ENCODE results near the gene PYROXD2.

The PYROXD2 gene

GRCh38 chr10:98377001-98377400, 38.0 kb downstream of the PYROXD2 start:
- no peak overlapping the region for H3K27ac Mint-ChIP-seq
- H3K27me3 Mint-ChIP-seq = peaks cover 4% of the 10 kb centered on the region
- H3K4me3 Mint-ChIP-seq = no peak overlapping the region
- H3K36me3 Mint-ChIP-seq (ENCODE audit: low read depth) = peaks cover 5% of the 10 kb centered on the region
- H3K4me1 Mint-ChIP-seq (ENCODE audit: low read depth) = no peaks in the 10 kb centered on the region
- no peaks in the 10 kb centered on the region for H3K9me3 Mint-ChIP-seq

- Mint-ChIP-seq H3K36me3 (ENCODE audit: low read depth) (peaks cover 5% of the 10 kb centered on the region), H3K27me3 (peaks cover 4% of the 10 kb centered on the region), H3K4me1 (ENCODE audit: low read depth) (no peaks in the 10 kb centered on the region), H3K27ac (no peak overlapping the region), H3K4me3 (no peak overlapping the region), H3K9me3 (no peaks in the 10 kb centered on the region)
Measured at GRCh38 chr10:98376485-98376884, 38.5 kb downstream of the PYROXD2 start.

- Mint-ChIP-seq H3K27me3 (peaks cover 4% of the 10 kb centered on the region), H3K4me3 (no peak overlapping the region), H3K9me3 (no peaks in the 10 kb centered on the region), H3K27ac (no peak overlapping the region), H3K4me1 (ENCODE audit: low read depth) (no peaks in the 10 kb centered on the region), H3K36me3 (ENCODE audit: low read depth) (peaks cover 5% of the 10 kb centered on the region)
Measured at GRCh38 chr10:98374217-98374985, 40.6 kb downstream of the PYROXD2 start.

DNA sequence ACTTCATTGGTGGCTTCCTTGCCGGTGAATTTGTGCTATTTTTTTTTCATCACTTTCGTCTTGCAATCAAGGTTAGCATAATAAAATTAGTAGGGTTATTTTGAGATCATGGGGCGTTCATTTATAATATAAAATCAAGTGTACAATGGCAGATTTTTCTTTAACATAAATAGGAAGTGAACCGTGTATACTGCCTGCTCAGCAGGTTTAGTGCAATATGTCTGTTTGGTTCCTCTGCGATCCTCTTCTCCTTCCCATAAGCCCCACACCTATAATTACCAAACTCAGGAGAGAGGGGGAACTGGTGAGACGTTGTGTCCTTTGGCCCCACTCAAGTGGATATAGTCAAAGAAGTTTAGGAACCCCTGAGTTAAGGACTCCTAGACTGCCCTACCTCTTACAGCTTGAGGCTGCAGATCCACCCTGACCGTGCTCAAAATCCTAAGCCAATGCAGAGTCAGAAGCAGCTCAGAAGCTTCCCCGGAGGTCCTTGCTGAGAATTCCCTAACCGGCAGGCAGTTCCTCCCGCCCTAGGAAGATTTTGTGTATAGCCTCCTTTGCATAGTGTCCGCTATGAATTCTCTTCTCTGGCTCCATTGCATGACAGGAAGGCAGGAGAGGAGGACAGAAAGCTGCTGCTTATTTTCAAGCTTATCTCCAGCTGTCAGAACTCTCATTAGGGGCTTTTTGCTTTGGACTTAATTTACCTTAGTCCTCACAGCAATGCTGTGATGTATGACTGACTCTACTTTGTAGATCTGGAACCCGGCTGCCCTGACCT, 41.5 kb downstream of the PYROXD2 start:
- Mint-ChIP-seq H3K9me3 (no peaks in the 10 kb centered on the region), H3K4me3 (no peak overlapping the region), H3K27ac (no peak overlapping the region), H3K36me3 (ENCODE audit: low read depth) (peaks cover 5% of the 10 kb centered on the region), H3K4me1 (ENCODE audit: low read depth) (no peaks in the 10 kb centered on the region), H3K27me3 (peaks cover 4% of the 10 kb centered on the region)

- no peak overlapping the region for H3K27ac Mint-ChIP-seq
Measured at GRCh38 chr10:98370831-98371820, 43.9 kb downstream of the PYROXD2 start.

GRCh38 chr10:98369801-98370200, 45.2 kb downstream of the PYROXD2 start:
- Mint-ChIP-seq H3K9me3 (no peaks in the 10 kb centered on the region), H3K27ac (no peak overlapping the region), H3K4me3 (no peak overlapping the region), H3K36me3 (ENCODE audit: low read depth) (no peaks in the 10 kb centered on the region), H3K4me1 (ENCODE audit: low read depth) (no peaks in the 10 kb centered on the region), H3K27me3 (peaks cover 4% of the 10 kb centered on the region)

More at GRCh38 chr10:98370831-98371820, 43.9 kb downstream of the PYROXD2 start:
- peaks cover 4% of the 10 kb centered on the region for H3K27me3 Mint-ChIP-seq
- no peaks in the 10 kb centered on the region for H3K4me1 Mint-ChIP-seq (ENCODE audit: low read depth)
- no peaks in the 10 kb centered on the region for H3K9me3 Mint-ChIP-seq
- H3K4me3 Mint-ChIP-seq = no peak overlapping the region
- H3K36me3 Mint-ChIP-seq (ENCODE audit: low read depth) = no peaks in the 10 kb centered on the region

DNA sequence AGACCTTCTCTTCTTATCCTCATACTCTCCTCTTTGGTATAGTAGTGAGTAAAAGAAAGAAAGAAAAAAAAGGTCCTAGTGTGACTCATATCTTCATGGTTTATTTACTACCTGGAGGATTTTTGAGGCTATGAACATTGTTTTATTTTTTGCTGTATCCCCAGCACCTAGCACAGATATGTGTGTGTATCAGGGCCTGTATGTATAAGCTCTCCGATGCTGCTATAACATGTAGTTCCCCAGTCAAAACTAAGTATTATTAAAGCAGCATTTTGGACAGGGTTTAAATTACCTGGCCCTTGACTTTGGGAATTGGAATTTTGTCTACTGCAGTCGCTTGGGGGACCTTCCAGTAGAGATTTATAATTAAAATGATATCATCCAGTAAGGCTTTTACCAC, 46.3 kb downstream of the PYROXD2 start:
- H3K4me1 Mint-ChIP-seq (ENCODE audit: low read depth) = no peaks in the 10 kb centered on the region
- no peaks in the 10 kb centered on the region for H3K27me3 Mint-ChIP-seq
- H3K27ac Mint-ChIP-seq = no peak overlapping the region
- H3K4me3 Mint-ChIP-seq = no peak overlapping the region
- no peaks in the 10 kb centered on the region for H3K9me3 Mint-ChIP-seq
- H3K36me3 Mint-ChIP-seq (ENCODE audit: low read depth) = no peaks in the 10 kb centered on the region

DNA sequence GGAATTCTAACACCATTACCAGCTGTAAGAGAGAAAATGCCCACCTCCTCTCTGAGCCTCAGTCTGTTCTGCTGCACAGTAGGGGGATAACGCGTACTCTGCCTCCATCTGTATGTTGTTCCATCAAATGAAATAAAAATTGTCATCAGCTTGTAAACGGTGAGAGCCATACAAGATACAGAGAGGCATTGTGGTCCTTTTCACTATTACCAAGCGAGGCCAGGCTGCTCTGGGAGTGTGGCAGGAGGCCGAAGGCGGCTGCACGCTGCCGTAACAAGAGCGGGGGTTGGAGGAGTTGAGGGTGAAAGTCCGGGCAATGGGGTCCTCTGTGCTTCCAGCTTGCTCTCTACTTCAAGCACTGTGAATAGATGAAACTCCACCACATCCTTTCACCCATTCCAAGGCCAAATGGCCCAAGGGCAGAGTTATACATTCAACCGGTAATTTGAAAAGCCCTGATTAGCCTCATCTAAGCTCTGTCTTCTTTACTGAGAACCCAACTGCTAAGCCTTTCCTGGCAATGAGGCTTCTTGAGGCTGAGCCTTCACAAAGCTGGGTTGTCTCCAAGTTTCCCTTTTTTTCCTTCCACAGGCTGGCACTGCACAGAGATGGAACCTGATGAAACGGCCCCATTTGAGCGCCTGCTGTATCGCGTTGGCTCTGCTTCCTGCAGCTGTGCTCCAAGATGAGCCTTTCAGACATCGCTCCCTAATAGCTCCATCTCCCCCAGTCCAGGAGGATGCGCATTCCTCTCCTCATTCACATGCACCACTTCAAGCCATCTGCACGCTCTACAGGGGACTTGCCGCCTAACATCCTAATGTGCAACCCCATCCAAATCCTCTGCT, 47.2 kb downstream of the PYROXD2 start:
- Mint-ChIP-seq H3K36me3 (ENCODE audit: low read depth) (no peaks in the 10 kb centered on the region), H3K27ac (no peak overlapping the region), H3K9me3 (no peaks in the 10 kb centered on the region), H3K4me3 (no peak overlapping the region), H3K4me1 (ENCODE audit: low read depth) (no peaks in the 10 kb centered on the region), H3K27me3 (no peaks in the 10 kb centered on the region)

DNA sequence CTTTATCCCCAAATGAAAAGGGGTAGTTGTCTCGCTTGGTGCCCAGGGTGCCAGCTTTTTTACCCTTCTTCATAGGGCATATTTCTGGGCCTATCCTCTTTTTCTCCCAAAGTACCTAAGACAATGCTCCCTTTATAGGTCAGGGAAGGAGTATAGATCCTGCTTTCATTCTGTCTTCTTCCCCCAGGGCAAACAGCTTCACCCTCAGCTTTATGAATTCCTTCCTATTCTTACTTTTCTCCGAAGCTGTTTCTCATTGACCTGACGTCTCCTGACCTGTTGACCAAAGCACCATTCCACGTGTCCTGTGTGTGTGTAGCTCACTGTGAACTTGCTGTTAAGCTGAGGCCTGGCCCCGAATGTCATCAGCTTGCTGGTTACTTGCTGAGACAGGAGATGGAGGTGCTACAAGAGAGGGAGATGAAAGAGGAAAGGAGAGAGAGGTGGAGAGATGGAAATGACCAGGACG, 48.9 kb downstream of the PYROXD2 start:
- Mint-ChIP-seq H3K9me3 (no peaks in the 10 kb centered on the region), H3K36me3 (ENCODE audit: low read depth) (no peaks in the 10 kb centered on the region), H3K27me3 (no peaks in the 10 kb centered on the region), H3K27ac (no peak overlapping the region), H3K4me1 (ENCODE audit: low read depth) (peaks cover 5% of the 10 kb centered on the region), H3K4me3 (no peak overlapping the region)

DNA sequence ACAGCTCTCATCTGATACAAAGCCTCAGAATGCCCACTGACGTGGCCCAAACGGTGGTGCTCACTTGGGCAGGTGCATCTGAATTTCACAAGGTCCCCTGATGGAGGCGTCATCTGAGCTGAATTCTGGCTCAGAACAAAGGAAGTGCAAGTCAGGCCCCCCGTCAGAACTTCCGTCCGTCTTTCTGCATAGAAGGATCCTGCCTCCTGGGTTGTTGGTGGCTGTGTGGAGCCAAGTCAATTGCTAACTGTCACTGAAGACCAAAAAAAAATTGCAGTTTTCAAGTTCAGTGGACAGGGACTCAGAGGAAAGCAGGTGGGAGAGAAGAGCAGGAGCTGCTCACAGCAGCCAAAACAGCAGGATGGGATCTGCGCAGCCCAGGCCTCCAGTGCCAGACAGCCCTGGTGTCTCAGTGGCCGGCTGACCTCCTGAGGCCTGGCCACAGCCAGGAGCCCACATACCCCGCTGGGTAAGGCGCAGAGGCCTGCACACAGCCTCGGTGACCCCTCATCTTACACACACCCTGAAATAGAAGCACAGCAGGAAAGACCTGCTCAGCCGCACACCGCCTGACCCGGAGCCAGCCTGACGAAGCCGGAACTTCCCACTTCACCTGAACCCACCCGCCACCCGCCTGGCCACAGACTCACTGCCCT, 49.4 kb downstream of the PYROXD2 start:
- no peaks in the 10 kb centered on the region for H3K36me3 Mint-ChIP-seq (ENCODE audit: low read depth)
- H3K4me3 Mint-ChIP-seq = no peak overlapping the region
- no peaks in the 10 kb centered on the region for H3K9me3 Mint-ChIP-seq
- no peaks in the 10 kb centered on the region for H3K27me3 Mint-ChIP-seq
- peaks cover 9% of the 10 kb centered on the region for H3K4me1 Mint-ChIP-seq (ENCODE audit: low read depth)
- H3K27ac Mint-ChIP-seq = no peak overlapping the region

- Mint-ChIP-seq H3K27ac (no peak overlapping the region), H3K36me3 (ENCODE audit: low read depth) (no peaks in the 10 kb centered on the region)
Measured at GRCh38 chr10:98364432-98365102, 50.4 kb downstream of the PYROXD2 start.

GRCh38 chr10:98363220-98363619, 51.8 kb downstream of the PYROXD2 start:
- no peak overlapping the region for H3K4me3 Mint-ChIP-seq
- H3K36me3 Mint-ChIP-seq (ENCODE audit: low read depth) = no peaks in the 10 kb centered on the region
- H3K4me1 Mint-ChIP-seq (ENCODE audit: low read depth) = peaks cover 9% of the 10 kb centered on the region
- H3K9me3 Mint-ChIP-seq = no peaks in the 10 kb centered on the region
- H3K27ac Mint-ChIP-seq = no peak overlapping the region
- peaks cover 8% of the 10 kb centered on the region for H3K27me3 Mint-ChIP-seq

More at GRCh38 chr10:98364432-98365102, 50.4 kb downstream of the PYROXD2 start:
- Mint-ChIP-seq H3K4me3 (no peak overlapping the region), H3K4me1 (ENCODE audit: low read depth) (peaks cover 9% of the 10 kb centered on the region), H3K27me3 (no peaks in the 10 kb centered on the region), H3K9me3 (no peaks in the 10 kb centered on the region)

Measured in stimulated activated naive CD8-positive, alpha-beta T cell treated with anti-CD3 and anti-CD28 coated beads, Interleukin-15, Interleukin-2, amounts not matched to agents 100 ng/mL and 50 ng/mL, for 24 hours (primary cell).